Erythroblast (primary cell): ENCODE measurements around the gene SLC2A10.

Experiments
- GATA1 ChIP-seq: IDR thresholded peaks from 2 replicates; pipeline ENCODE4 v1.6.1; 2011; ENCODE audit warnings: low read depth, mild to moderate bottlenecking, control low read depth, low read length, moderate library complexity
- POLR2A ChIP-seq: IDR thresholded peaks from 2 replicates; pipeline ENCODE4 v1.6.1; 2011; ENCODE audit warnings: mild to moderate bottlenecking, low read length

DNA sequence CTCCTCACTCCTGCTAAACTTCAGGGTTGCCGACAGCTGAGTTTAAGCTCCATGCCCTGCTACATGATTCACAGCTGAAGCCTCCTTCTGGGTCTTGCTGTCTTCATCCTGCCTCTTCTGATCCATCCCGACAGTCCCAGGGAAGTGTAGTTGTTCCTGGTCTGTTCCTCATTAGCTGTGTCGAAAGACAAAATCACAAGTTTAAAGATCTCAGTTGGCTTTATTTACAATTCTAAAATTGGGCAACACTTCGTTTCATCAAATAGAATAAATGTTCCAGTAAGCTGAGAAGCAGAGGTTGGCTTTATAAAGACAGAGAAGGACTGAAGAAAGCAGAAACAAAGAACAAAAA, 4.1 kb upstream of the SLC2A10 start:
- TF ChIP-seq POLR2A (no peak), GATA1 (no peak)
